ENCODE data around the gene HOXA9. TPM values are rescaled to one million over a fixed set of nuclear protein-coding genes. Genes with fewer than 3 reads are reported as not detected.

Gene HOXA9
- total and polyA plus RNA-seq, 10 of the 15 experiments (the other 5 are each of a cell fraction or from before 2014, with no cell fraction given) = not detected

- no peak for ATAC-seq
- SMC1A ChIA-PET (ENCODE audit: uncharacterized antibody, unreplicated experiment) = no interaction called here
- Histone ChIP-seq H3K27me3 (replicated peaks in 1 of 2; ENCODE audit: control insufficient read depth in 2 of 2, insufficient read depth in 2 of 2, low read length in 1 of 2) (no peaks in the 10 kb centered on the region), H3K9ac (ENCODE audit: control insufficient read depth, insufficient read depth, low read length) (no peak overlapping the region), H3K4me2 (ENCODE audit: control insufficient read depth, insufficient read depth) (no peak overlapping the region), H3K36me3 (ENCODE audit: control insufficient read depth in 2 of 2, insufficient read depth in 2 of 2, low read length in 1 of 2) (no peaks in the 10 kb centered on the region), H2AFZ (ENCODE audit: control insufficient read depth, low read depth, low read length) (no peak overlapping the region), H3K9me3 (replicated peaks; ENCODE audit: control insufficient read depth, insufficient read depth, low read length) (no peaks in the 10 kb centered on the region), H4K20me1 (ENCODE audit: control insufficient read depth, insufficient read depth) (no peaks in the 10 kb centered on the region; the same call in 1 of the 2 replicates), H3K4me3 (no peak overlapping the region), H3K79me2 (ENCODE audit: control insufficient read depth, insufficient read depth, low read length) (no peaks in the 10 kb centered on the region), H3K27ac (ENCODE audit: control insufficient read depth, insufficient read depth) (no peak overlapping the region), H3K4me1 (ENCODE audit: control insufficient read depth, insufficient read depth, low read length) (no peaks in the 10 kb centered on the region)
- FAIRE-seq = no peak
- WGBS (ENCODE audit: insufficient coverage, insufficient replicate concordance, low lambda C conversion rate, missing lambda C conversion rate) = 72% methylated on average over 33 of the region's 57 CpGs
- RAD21 ChIA-PET (ENCODE audit: unreplicated experiment) = no interaction called here
- POLR2A ChIA-PET = no interaction called here
- in situ Hi-C loops (cut with MboI) = no loop called here
- CTCF ChIA-PET = no interaction called here
- DNase-seq (ENCODE audit: low read depth, low spot score) = no peak
- TF ChIP-seq CBFB (IDR thresholded peaks at IDR 0.05; ENCODE audit: low read depth) (no peak), ELK1 (IDR thresholded peaks at IDR 0.05; ENCODE audit: low read depth, low read length) (no peak), MEF2B (IDR thresholded peaks at IDR 0.05; ENCODE audit: partially characterized antibody, poor library complexity, severe bottlenecking) (no peak), ZBTB33 (IDR thresholded peaks at IDR 0.05) (no peak), KLF5 (IDR thresholded peaks at IDR 0.05; ENCODE audit: partially characterized antibody) (no peak), CHD4 (IDR thresholded peaks at IDR 0.05) (no peak)
- BruUV-seq (replicated peaks) = no TSS peak
- intact Hi-C loops (cut with micrococcal nuclease; ENCODE audit: unreplicated experiment) = no loop called here
Observed at GRCh38 chr7:27112955-27113949, 52.1 kb downstream of the HOXA9 start.

MicroRNA genes within 50 kb of the gene (microRNA counts, 767-probe panel; counts per million panel counts)
- 977 counts per million, percentile 26 among the panel's probes with 10 or more counts for microRNA hsa-miR-196b-5p

Small RNAs within 50 kb of the gene (microRNA-seq; reads per million reads assigned to microRNA genes)
- gene MIR196B = 0.75 reads per million

Small RNAs within 50 kb of the gene (small RNA-seq; reads per million reads assigned to genes)
- gene AC004080.5 (not detected), gene RF02140 (not detected), gene RF02141 (not detected)

Other genes starting within 250 kb of the HOXA9 start
Only the 7 nearest of the 11 such genes appear.
- gene HOXA5, start 21.9 kb downstream of the HOXA9 start, total RNA-seq (2014; rRNA removed) = not detected in 2 replicates
- not detected in 2 replicates for gene HOXA5, start 21.9 kb downstream of the HOXA9 start, total RNA-seq (2014; rRNA removed; fragmentation: Illumina TruSeq; extraction: Trizol)
- 0.13 TPM in 1 of 2 replicates, not detected in the other for gene HOXA5, start 21.9 kb downstream of the HOXA9 start, total RNA-seq (2021)
- gene HOXA5, start 21.9 kb downstream of the HOXA9 start, polyA plus RNA-seq (2011; rRNA removed) = 0.05 and 0.29 TPM in 2 replicates
- not detected in 2 replicates for gene HOXA5, start 21.9 kb downstream of the HOXA9 start, polyA plus RNA-seq (2014; fragmentation: Illumina TruSeq; extraction: Trizol)
- not detected for gene HOXA5, start 21.9 kb downstream of the HOXA9 start, polyA plus RNA-seq (2014; fragmentation: Nextera tagmentation; extraction: Ambion mirVana)
- not detected in 2 replicates for gene HOXA5, start 21.9 kb downstream of the HOXA9 start, polyA plus RNA-seq (2014; rRNA removed)
- not detected for gene HOXA5, start 21.9 kb downstream of the HOXA9 start, polyA plus RNA-seq (2016; fragmentation: Nextera tagmentation; extraction: Ambion mirVana)
- not detected in 2 replicates for gene HOXA6, start 17.8 kb downstream of the HOXA9 start, total RNA-seq (2014; rRNA removed)
- gene HOXA6, start 17.8 kb downstream of the HOXA9 start, total RNA-seq (2014; rRNA removed; fragmentation: Illumina TruSeq; extraction: Trizol) = not detected in 2 replicates
- not detected in 2 replicates for gene HOXA6, start 17.8 kb downstream of the HOXA9 start, total RNA-seq (2021)
- 0.08 TPM in 1 of 2 replicates, not detected in the other for gene HOXA6, start 17.8 kb downstream of the HOXA9 start, polyA plus RNA-seq (2011; rRNA removed)
- gene HOXA6, start 17.8 kb downstream of the HOXA9 start, polyA plus RNA-seq (2014; fragmentation: Illumina TruSeq; extraction: Trizol) = not detected in 2 replicates
- gene HOXA6, start 17.8 kb downstream of the HOXA9 start, polyA plus RNA-seq (2014; fragmentation: Nextera tagmentation; extraction: Ambion mirVana) = not detected
- gene HOXA6, start 17.8 kb downstream of the HOXA9 start, polyA plus RNA-seq (2014; rRNA removed) = not detected in 2 replicates
- not detected for gene HOXA6, start 17.8 kb downstream of the HOXA9 start, polyA plus RNA-seq (2016; fragmentation: Nextera tagmentation; extraction: Ambion mirVana)
- gene HOXA3, start 13.0 kb downstream of the HOXA9 start, total RNA-seq (2014; rRNA removed) = not detected in 2 replicates
- not detected in 2 replicates for gene HOXA3, start 13.0 kb downstream of the HOXA9 start, total RNA-seq (2014; rRNA removed; fragmentation: Illumina TruSeq; extraction: Trizol)
- gene HOXA3, start 13.0 kb downstream of the HOXA9 start, total RNA-seq (2021) = 0.08 TPM in 1 of 2 replicates, not detected in the other
- 0.05 and 0.13 TPM in 2 replicates for gene HOXA3, start 13.0 kb downstream of the HOXA9 start, polyA plus RNA-seq (2011; rRNA removed)
- not detected in 2 replicates for gene HOXA3, start 13.0 kb downstream of the HOXA9 start, polyA plus RNA-seq (2014; fragmentation: Illumina TruSeq; extraction: Trizol)
- not detected for gene HOXA3, start 13.0 kb downstream of the HOXA9 start, polyA plus RNA-seq (2014; fragmentation: Nextera tagmentation; extraction: Ambion mirVana)
- not detected in 2 replicates for gene HOXA3, start 13.0 kb downstream of the HOXA9 start, polyA plus RNA-seq (2014; rRNA removed)
- gene HOXA3, start 13.0 kb downstream of the HOXA9 start, polyA plus RNA-seq (2016; fragmentation: Nextera tagmentation; extraction: Ambion mirVana) = not detected
- not detected in 2 replicates for gene HOXA7, start 8.9 kb downstream of the HOXA9 start, total RNA-seq (2014; rRNA removed)
- gene HOXA7, start 8.9 kb downstream of the HOXA9 start, total RNA-seq (2014; rRNA removed; fragmentation: Illumina TruSeq; extraction: Trizol) = not detected in 2 replicates
- not detected in 2 replicates for gene HOXA7, start 8.9 kb downstream of the HOXA9 start, total RNA-seq (2021)
- gene HOXA7, start 8.9 kb downstream of the HOXA9 start, polyA plus RNA-seq (2011; rRNA removed) = not detected in 2 replicates
- gene HOXA7, start 8.9 kb downstream of the HOXA9 start, polyA plus RNA-seq (2014; fragmentation: Illumina TruSeq; extraction: Trizol) = not detected in 2 replicates
- not detected for gene HOXA7, start 8.9 kb downstream of the HOXA9 start, polyA plus RNA-seq (2014; fragmentation: Nextera tagmentation; extraction: Ambion mirVana)
- gene HOXA7, start 8.9 kb downstream of the HOXA9 start, polyA plus RNA-seq (2014; rRNA removed) = not detected in 2 replicates
- not detected for gene HOXA7, start 8.9 kb downstream of the HOXA9 start, polyA plus RNA-seq (2016; fragmentation: Nextera tagmentation; extraction: Ambion mirVana)
- not detected in 2 replicates for gene HOXA10, start 8.8 kb upstream of the HOXA9 start, total RNA-seq (2014; rRNA removed)
- not detected in 2 replicates for gene HOXA10, start 8.8 kb upstream of the HOXA9 start, total RNA-seq (2014; rRNA removed; fragmentation: Illumina TruSeq; extraction: Trizol)
- not detected in 2 replicates for gene HOXA10, start 8.8 kb upstream of the HOXA9 start, total RNA-seq (2021)
- gene HOXA10, start 8.8 kb upstream of the HOXA9 start, polyA plus RNA-seq (2011; rRNA removed) = not detected in 2 replicates
- gene HOXA10, start 8.8 kb upstream of the HOXA9 start, polyA plus RNA-seq (2014; fragmentation: Illumina TruSeq; extraction: Trizol) = not detected in 2 replicates
- not detected for gene HOXA10, start 8.8 kb upstream of the HOXA9 start, polyA plus RNA-seq (2014; fragmentation: Nextera tagmentation; extraction: Ambion mirVana)
- gene HOXA10, start 8.8 kb upstream of the HOXA9 start, polyA plus RNA-seq (2014; rRNA removed) = not detected in 2 replicates
- not detected for gene HOXA10, start 8.8 kb upstream of the HOXA9 start, polyA plus RNA-seq (2016; fragmentation: Nextera tagmentation; extraction: Ambion mirVana)
- gene HOXA11, start 19.7 kb upstream of the HOXA9 start, total RNA-seq (2014; rRNA removed) = not detected in 2 replicates
- gene HOXA11, start 19.7 kb upstream of the HOXA9 start, total RNA-seq (2014; rRNA removed; fragmentation: Illumina TruSeq; extraction: Trizol) = not detected in 2 replicates
- not detected in 2 replicates for gene HOXA11, start 19.7 kb upstream of the HOXA9 start, total RNA-seq (2021)
- gene HOXA11, start 19.7 kb upstream of the HOXA9 start, polyA plus RNA-seq (2011; rRNA removed) = not detected in 2 replicates
- not detected in 2 replicates for gene HOXA11, start 19.7 kb upstream of the HOXA9 start, polyA plus RNA-seq (2014; fragmentation: Illumina TruSeq; extraction: Trizol)
- gene HOXA11, start 19.7 kb upstream of the HOXA9 start, polyA plus RNA-seq (2014; fragmentation: Nextera tagmentation; extraction: Ambion mirVana) = not detected
- gene HOXA11, start 19.7 kb upstream of the HOXA9 start, polyA plus RNA-seq (2014; rRNA removed) = not detected in 2 replicates
- gene HOXA11, start 19.7 kb upstream of the HOXA9 start, polyA plus RNA-seq (2016; fragmentation: Nextera tagmentation; extraction: Ambion mirVana) = not detected
- not detected in 2 replicates for gene HOXA13, start 34.6 kb upstream of the HOXA9 start, total RNA-seq (2014; rRNA removed)
- not detected in 2 replicates for gene HOXA13, start 34.6 kb upstream of the HOXA9 start, total RNA-seq (2014; rRNA removed; fragmentation: Illumina TruSeq; extraction: Trizol)
- not detected in 2 replicates for gene HOXA13, start 34.6 kb upstream of the HOXA9 start, total RNA-seq (2021)
- not detected in 2 replicates for gene HOXA13, start 34.6 kb upstream of the HOXA9 start, polyA plus RNA-seq (2011; rRNA removed)
- not detected in 2 replicates for gene HOXA13, start 34.6 kb upstream of the HOXA9 start, polyA plus RNA-seq (2014; fragmentation: Illumina TruSeq; extraction: Trizol)
- gene HOXA13, start 34.6 kb upstream of the HOXA9 start, polyA plus RNA-seq (2014; fragmentation: Nextera tagmentation; extraction: Ambion mirVana) = not detected
- not detected in 2 replicates for gene HOXA13, start 34.6 kb upstream of the HOXA9 start, polyA plus RNA-seq (2014; rRNA removed)
- gene HOXA13, start 34.6 kb upstream of the HOXA9 start, polyA plus RNA-seq (2016; fragmentation: Nextera tagmentation; extraction: Ambion mirVana) = not detected

Measured in GM12878 (cell line).